ENCODE data around the gene HYAL3. TPM values are rescaled to one million over a fixed set of nuclear protein-coding genes. Genes with fewer than 3 reads are reported as not detected.
"Not testable (repeated sequence)": the region's sequence is repeated elsewhere in the genome, so short reads cannot be mapped to it uniquely, and the experiment has no call there.

HYAL3 gene
- total RNA-seq, 4 donors from 2014 or later = 2.1 to 6.7 (median 3.4) TPM

DNA sequence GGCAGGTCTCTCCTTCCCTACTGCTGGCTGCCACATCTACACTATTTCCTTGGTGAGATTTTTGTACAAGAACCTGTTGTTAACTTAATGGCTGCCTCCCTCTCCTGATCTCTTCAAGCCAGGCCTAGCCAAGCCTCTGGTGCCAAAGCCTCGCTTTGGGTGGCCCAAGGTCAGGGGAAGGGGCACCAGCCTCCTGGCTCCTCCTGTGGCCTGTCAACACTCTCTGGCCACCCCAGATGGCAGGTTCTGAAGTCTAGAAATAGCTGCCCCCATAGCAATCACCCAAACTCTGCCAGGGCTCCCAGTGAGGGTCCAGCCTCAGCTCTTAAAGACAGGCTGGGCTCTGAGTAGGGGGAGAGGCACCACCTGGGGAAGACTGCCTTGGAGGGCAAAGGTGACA is 11.9 kb downstream of the HYAL3 start:
- H3K9me3 ChIP-seq = no peaks in the 10 kb centered on the region
- intact Hi-C loops (cut with DNase I) = no loop called here
- DNase-seq (ENCODE audit: extremely low spot score) = no peak
- H3K27me3 ChIP-seq = no peaks in the 10 kb centered on the region
- H3K4me3 ChIP-seq = no peak overlapping the region
- H3K27ac ChIP-seq (replicated peaks in 1 of 4) = no peak overlapping the region
- 100% methylated on average over 1 of the region's 1 CpG for WGBS
- no peak for TF ChIP-seq POLR2A (IDR thresholded peaks at IDR 0.05; ENCODE audit: low read depth)
- TF ChIP-seq, protein P1, sequence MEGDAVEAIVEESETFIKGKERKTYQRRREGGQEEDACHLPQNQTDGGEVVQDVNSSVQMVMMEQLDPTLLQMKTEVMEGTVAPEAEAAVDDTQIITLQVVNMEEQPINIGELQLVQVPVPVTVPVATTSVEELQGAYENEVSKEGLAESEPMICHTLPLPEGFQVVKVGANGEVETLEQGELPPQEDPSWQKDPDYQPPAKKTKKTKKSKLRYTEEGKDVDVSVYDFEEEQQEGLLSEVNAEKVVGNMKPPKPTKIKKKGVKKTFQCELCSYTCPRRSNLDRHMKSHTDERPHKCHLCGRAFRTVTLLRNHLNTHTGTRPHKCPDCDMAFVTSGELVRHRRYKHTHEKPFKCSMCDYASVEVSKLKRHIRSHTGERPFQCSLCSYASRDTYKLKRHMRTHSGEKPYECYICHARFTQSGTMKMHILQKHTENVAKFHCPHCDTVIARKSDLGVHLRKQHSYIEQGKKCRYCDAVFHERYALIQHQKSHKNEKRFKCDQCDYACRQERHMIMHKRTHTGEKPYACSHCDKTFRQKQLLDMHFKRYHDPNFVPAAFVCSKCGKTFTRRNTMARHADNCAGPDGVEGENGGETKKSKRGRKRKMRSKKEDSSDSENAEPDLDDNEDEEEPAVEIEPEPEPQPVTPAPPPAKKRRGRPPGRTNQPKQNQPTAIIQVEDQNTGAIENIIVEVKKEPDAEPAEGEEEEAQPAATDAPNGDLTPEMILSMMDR (IDR thresholded peaks at IDR 0.05) = no peak
- TF ChIP-seq EP300 (IDR thresholded peaks at IDR 0.05) = no peak
- TF ChIP-seq POLR2AphosphoS5 (IDR thresholded peaks at IDR 0.05) = no peak
- H3K4me1 ChIP-seq = peaks cover 17 to 28% (median 21%) of the 10 kb centered on the region in 4 donors
- peaks cover 30 to 48% (median 43%) of the 10 kb centered on the region in 4 donors for H3K36me3 ChIP-seq

DNA sequence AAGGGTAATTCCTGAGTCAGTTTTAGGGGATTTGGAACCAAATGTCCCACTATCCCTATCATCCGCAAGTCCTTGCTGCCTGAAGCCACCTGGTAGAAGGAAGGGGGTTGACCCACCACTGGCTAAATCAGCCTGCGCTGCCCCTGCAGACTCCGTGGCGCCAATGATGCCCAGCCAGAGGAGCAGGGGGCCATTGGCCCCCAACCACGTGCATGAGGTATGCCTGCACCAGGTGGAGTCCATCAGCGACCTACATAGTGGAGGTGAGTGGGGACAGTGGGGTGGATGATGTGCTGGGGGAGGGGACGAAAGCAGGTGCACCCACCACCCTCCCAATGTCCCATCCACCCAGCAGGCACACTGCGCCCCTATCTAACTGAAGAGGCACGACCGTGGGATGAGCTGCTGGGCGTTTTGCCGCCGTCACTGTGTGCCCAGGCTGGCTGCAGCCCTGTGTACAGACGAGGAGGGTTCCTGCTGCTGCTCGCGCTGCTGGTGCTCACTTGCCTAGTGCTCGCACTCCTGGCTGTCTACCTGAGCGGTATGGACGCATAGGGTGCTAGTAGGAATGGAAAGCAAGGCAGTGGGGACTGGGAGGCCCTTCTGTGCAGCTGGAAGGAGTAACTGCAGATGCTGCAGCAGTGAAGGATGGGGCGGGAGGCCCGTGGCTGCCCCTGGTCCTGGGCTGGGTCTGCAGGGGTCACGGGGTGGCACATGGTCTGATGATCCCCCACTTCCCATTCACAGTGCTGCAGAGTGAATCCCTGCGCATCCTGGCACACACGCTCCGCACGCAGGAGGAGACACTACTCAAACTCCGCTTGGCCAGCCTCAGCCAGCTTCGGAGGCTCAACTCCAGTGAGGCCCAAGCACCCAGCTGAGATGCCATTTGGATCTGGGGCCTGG is 12.6 kb downstream of the HYAL3 start:
- 78% methylated on average over 20 of the region's 28 CpGs for WGBS
- no peak for TF ChIP-seq POLR2AphosphoS5 (IDR thresholded peaks at IDR 0.05)
- no peak for TF ChIP-seq EP300 (IDR thresholded peaks at IDR 0.05)
- TF ChIP-seq, protein P1 (IDR thresholded peaks at IDR 0.05) = no peak
- no peak for TF ChIP-seq POLR2A (IDR thresholded peaks at IDR 0.05; ENCODE audit: low read depth)

DNA sequence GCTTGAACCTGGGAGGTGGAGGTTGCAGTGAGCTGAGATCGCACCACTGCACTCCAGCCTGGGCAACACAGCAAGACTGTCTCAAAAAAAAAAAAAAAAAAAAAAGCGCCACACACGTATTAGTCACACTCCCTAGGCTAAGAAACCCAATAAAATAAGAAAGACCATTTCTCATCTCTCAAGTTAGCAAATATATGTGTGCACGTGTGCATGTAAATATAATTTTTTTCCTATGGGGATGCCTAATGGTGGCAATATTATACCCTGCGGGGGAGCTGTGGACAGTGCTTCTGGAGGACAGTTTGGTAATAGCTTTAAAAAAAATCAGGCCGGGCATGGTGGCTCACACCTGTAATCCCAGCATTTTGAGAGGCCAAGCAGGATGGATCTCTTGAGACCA is 15.1 kb downstream of the HYAL3 start:
- H3K27me3 ChIP-seq; H3K27ac ChIP-seq (replicated peaks in 1 of 4); DNase-seq (ENCODE audit: extremely low spot score); H3K4me3 ChIP-seq; intact Hi-C loops (cut with DNase I); H3K9me3 ChIP-seq: not testable (repeated sequence)
- Histone ChIP-seq H3K4me1 (peaks cover 3 to 15% (median 4%) of the 10 kb centered on the region in 4 donors), H3K36me3 (peaks cover 16 to 33% (median 29%) of the 10 kb centered on the region in 4 donors)
- WGBS = 78% methylated on average over 6 of the region's 6 CpGs

More for the DNA sequence above, 12.6 kb downstream of the HYAL3 start:
- Histone ChIP-seq H3K27me3 (no peaks in the 10 kb centered on the region), H3K4me1 (peaks cover 14 to 26% (median 18%) of the 10 kb centered on the region in 4 donors), H3K4me3 (no peak overlapping the region), H3K9me3 (no peaks in the 10 kb centered on the region), H3K27ac (replicated peaks in 1 of 4) (no peak overlapping the region), H3K36me3 (peaks cover 30 to 48% (median 43%) of the 10 kb centered on the region in 4 donors)
- DNase-seq (ENCODE audit: extremely low spot score) = no peak
- intact Hi-C loops (cut with DNase I) = no loop called here

DNA sequence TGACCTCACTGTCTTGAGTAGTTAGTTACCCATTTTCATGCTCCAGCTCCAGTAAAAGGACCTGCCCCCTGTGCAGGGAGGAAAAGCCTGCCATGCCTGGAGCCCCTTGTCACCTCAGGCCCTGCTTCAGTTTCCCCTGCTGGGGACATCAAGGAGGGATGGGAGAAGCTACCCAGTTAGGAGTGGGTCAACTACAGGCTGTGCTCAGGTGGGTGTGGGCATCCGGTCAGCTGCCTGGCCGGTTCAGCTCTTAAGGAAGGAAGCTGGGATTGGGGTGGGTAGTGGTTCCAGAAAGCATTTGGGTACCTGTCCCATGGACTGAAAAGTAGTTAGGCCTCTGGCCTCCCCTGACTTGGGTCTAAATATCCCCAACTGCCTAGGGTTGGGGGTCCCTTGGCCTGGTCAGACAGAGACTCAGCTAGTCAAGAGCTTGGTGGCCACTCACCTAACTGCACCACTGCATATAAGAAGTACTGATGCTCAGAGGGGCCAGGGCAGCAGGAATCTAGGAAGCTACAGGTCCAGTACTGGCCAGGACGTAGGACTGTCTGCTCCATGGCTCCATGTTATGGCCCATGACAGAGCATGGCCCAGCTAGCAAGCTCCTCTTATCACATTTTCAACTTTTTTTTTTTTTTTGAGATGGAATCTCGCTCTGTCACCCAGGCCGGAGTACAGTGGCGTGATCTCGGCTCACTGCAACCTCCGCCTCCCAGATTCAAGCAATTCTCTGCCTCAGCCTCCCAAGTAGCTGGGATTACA is 19.8 kb downstream of the HYAL3 start:
- Histone ChIP-seq H3K27me3 (peaks cover 0 to 27% (median 4%) of the 10 kb centered on the region in 4 donors), H3K4me1 (peaks cover 11 to 30% (median 24%) of the 10 kb centered on the region in 4 donors), H3K27ac (replicated peaks in 1 of 4) (peak overlapping the region in 1 of 4 donors; percentile 22), H3K36me3 (peaks cover 0 to 20% (median 9%) of the 10 kb centered on the region in 4 donors), H3K4me3 (no peak overlapping the region), H3K9me3 (no peaks in the 10 kb centered on the region)
- TF ChIP-seq, protein P1 (IDR thresholded peaks at IDR 0.05) = no peak
- TF ChIP-seq EP300 (IDR thresholded peaks at IDR 0.05) = no peak
- TF ChIP-seq POLR2AphosphoS5 (IDR thresholded peaks at IDR 0.05) = no peak
- TF ChIP-seq POLR2A (IDR thresholded peaks at IDR 0.05; ENCODE audit: low read depth) = no peak
- WGBS = 96% methylated on average over 8 of the region's 8 CpGs
- intact Hi-C loops (cut with DNase I) = no loop called here
- DNase-seq (ENCODE audit: extremely low spot score) = no peak

DNA sequence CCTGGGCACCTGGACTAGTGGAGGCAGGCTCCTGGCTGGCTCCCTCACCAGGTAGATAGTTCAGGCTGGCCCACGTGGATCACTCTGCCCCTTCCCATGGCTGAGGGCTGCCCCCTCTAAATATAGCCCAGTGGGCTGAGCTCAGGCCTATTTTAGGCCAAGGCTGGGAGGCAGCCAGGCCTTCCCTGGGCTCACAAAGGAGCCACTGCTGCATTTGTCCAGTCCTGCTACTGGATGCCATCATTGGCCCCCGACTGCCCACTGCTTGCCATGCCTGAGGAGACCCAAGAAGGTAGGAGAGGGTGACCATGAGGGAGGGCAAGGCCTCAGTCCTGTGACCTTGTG is 20.4 kb downstream of the HYAL3 start, which contains the start of gene LSMEM2:
LSMEM2 (plus strand) TSS at position 208 of the 345 bp plus-strand sequence; CDS start at position 235, 27 bp downstream.
- H3K4me3 ChIP-seq = no peak within 1 kb of the TSS
- intact Hi-C loops (cut with DNase I) = no loop called here

More for the DNA sequence above, 20.4 kb downstream of the HYAL3 start, which contains the start of gene LSMEM2:
- Histone ChIP-seq H3K36me3 (peaks cover 0 to 20% (median 9%) of the 10 kb centered on the region in 4 donors), H3K9me3 (no peaks in the 10 kb centered on the region), H3K27me3 (peaks cover 0 to 33% (median 5%) of the 10 kb centered on the region in 4 donors), H3K4me1 (peaks cover 17 to 36% (median 30%) of the 10 kb centered on the region in 4 donors), H3K27ac (replicated peaks in 1 of 4) (peak within 1 kb of the TSS in 1 of 4 donors; percentile 22)
- no CpG with 5 or more reads among the region's 2 CpGs for WGBS
- TF ChIP-seq POLR2A (IDR thresholded peaks at IDR 0.05; ENCODE audit: low read depth) (no peak), EP300 (IDR thresholded peaks at IDR 0.05) (no peak), POLR2AphosphoS5 (IDR thresholded peaks at IDR 0.05) (no peak)
- TF ChIP-seq, protein P1 (IDR thresholded peaks at IDR 0.05) = no peak
- DNase-seq (ENCODE audit: extremely low spot score) = no peak

Data from esophagus muscularis mucosa (tissue), 4 donors.